AG04449 (cell line): ENCODE data around the gene CCDC91.

ENCODE experiments used
- CTCF ChIA-PET: fragments of 350-600 bp; formaldehyde crosslinking; extraction: SDS; loops from one replicate; lab custom pipeline; 2021; ENCODE audit warnings: antibody characterized with exemption; lab: Yijun Ruan, JAX
- POLR2A ChIA-PET: fragments of 400-600, 350-600 bp; formaldehyde crosslinking; extraction: SDS; loops from one replicate; lab custom pipeline; 2020; ENCODE audit warnings: antibody characterized with exemption, inconsistent platforms; lab: Yijun Ruan, JAX
- DNase-seq: peaks from one replicate; pipeline ENCODE4 v3.0.0-alpha.2; 2010; ENCODE audit warnings: low read depth, low spot score
- H3K4me3 ChIP-seq: 2 replicates; pipeline ENCODE4 v1.5.1; 2011; ENCODE audit warnings: low read depth, mild to moderate bottlenecking, control low read depth, low read length
- CTCF ChIP-seq: IDR thresholded peaks from one replicate; pipeline ENCODE4 v1.5.1; 2011; ENCODE audit warnings: mild to moderate bottlenecking, moderate library complexity, low read length, control low read depth, inconsistent platforms; ENCODE audit not compliant: insufficient read depth; ENCODE audit errors: missing control alignments

The CCDC91 gene

DNA sequence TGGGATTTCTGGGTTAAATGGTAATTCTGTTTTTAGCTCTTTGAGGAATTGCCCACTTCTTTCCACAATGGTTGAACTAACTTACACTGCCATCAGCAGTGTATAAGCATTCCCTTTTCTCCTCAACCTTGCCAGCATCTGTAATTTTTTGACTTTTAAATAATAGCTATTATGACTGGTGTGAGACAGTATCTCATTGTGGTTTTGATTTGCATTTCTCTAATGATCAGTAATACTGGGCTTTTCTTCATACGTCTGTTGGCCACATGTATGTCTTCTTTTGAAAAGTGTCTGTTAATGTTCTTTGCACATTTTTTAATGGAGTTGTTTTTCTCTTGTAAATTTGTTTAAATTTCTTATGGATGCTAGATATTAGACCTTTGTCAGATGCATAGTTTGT, 323.7 kb downstream of the CCDC91 start:
- no peak for TF ChIP-seq CTCF
- no peak for DNase-seq
- H3K4me3 ChIP-seq = no peak overlapping the region
- CTCF ChIA-PET = interaction anchor here (1.0 kb wide), 1 partner anchor 15 kb away, joined by 3 read pairs; no protein-coding TSS in a partner anchor
- POLR2A ChIA-PET = no interaction called here

GRCh38 chr12:28517101-28517500, 326.8 kb downstream of the CCDC91 start:
- no peak for TF ChIP-seq CTCF
- CTCF ChIA-PET = no interaction called here
- POLR2A ChIA-PET = no interaction called here
- no peak overlapping the region for H3K4me3 ChIP-seq
- no peak for DNase-seq

DNA sequence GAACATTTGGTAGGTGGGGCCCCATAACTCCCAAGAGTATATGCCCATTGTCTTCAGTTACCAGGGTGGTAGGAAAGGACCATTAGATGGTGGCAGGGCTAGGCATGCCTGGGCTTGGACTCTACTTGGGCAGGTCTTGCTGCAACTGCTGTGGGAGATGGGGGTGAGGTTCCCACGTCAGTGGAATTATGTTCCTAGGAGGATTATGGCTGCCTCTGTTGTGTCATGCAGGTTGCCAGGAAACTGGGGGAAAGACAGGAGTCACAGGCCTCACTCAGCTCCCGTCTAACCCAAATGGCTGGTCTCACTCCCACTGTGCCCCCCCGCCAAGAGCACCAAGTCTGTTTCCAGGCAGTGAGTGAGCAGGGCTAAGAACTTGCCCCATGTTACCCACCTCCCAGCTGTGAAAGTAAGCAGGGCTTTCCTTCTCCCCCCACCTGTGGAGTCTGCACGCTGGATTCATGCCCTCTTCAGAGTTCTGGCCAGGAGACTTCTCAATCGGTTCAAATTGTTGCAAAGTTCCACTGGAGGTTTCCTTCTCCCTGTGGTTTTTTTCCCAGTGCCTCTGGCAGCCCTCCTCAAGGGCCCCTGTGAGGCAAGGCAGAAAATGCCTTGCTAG, 337.5 kb downstream of the CCDC91 start:
- ChIA-PET CTCF (interaction anchor here (1.1 kb wide), 1 partner anchor 18 kb away, joined by 3 read pairs; no protein-coding TSS in a partner anchor), POLR2A (no interaction called here)
- no peak for DNase-seq
- TF ChIP-seq CTCF = no peak
- H3K4me3 ChIP-seq = no peak overlapping the region

- peak; percentile 37 for DNase-seq
- TF ChIP-seq CTCF = no peak
- CTCF ChIA-PET = interaction anchor here (0.9 kb wide), 1 partner anchor 337 kb away, joined by 3 read pairs; no protein-coding TSS in a partner anchor
- no peak overlapping the region for H3K4me3 ChIP-seq
- POLR2A ChIA-PET = interaction anchor here (0.7 kb wide), 1 partner anchor 16 kb away, joined by 3 read pairs; no protein-coding TSS in a partner anchor
Measured at GRCh38 chr12:28535216-28535615, 345.0 kb downstream of the CCDC91 start.

GRCh38 chr12:28536088-28536487, 345.8 kb downstream of the CCDC91 start:
- DNase-seq = peak; percentile 33
- TF ChIP-seq CTCF = no peak
- no peak overlapping the region for H3K4me3 ChIP-seq
- ChIA-PET POLR2A (interaction anchor here (0.7 kb wide), 3 partner anchors 13 to 82 kb away, joined by 3 to 4 read pairs (median 3); no protein-coding TSS in a partner anchor), CTCF (interaction anchor here (1.6 kb wide), 1 partner anchor 9 kb away, joined by 3 read pairs; no protein-coding TSS in a partner anchor)

GRCh38 chr12:28537474-28537873, 347.2 kb downstream of the CCDC91 start:
- CTCF ChIA-PET = interaction anchor here (0.8 to 1.6 kb wide), 5 partner anchors 8 to 335 kb away, joined by 3 to 5 read pairs (median 3); no protein-coding TSS in a partner anchor
- H3K4me3 ChIP-seq = no peak overlapping the region

More at GRCh38 chr12:28537474-28537873, 347.2 kb downstream of the CCDC91 start:
- DNase-seq = no peak
- POLR2A ChIA-PET = no interaction called here
- TF ChIP-seq CTCF = no peak
